Measurements from ENCODE around the gene SLC25A39. TPM values are rescaled to one million over a fixed set of nuclear protein-coding genes. Genes with fewer than 3 reads are reported as not detected.

SLC25A39 gene
- total RNA-seq, 1 experiment from 2014 or later, result 78.7 TPM

DNA sequence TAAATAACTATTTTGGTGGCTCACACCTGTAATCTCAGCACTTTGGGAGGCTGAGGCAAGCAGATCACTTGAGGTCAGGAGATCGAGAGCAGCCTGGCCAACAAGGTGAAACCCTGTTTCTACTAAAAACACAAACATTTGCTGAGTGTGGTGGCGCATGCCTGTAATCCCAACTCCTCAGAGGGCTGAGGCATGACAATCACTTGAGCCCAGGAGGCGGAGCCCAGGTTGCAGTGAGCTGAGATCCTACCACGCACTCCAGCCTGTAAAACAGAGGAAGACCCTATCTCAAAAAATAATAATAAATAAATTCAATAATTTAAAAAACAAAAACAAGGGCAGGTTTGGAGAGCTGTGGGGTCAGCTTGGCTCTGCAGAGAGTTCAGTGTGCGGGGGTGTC is 51.0 kb downstream of the SLC25A39 start:
- DNase-seq, result no peak
- Histone ChIP-seq H4K20me1 (ENCODE audit: insufficient read depth, low read depth, low read length) (no peaks in the 10 kb centered on the region), H3K27me3 (ENCODE audit: low read length) (no peaks in the 10 kb centered on the region), H3K9ac (ENCODE audit: low read length) (no peak overlapping the region), H3K9me2 (replicated peaks; ENCODE audit: insufficient read depth, low read length) (no peaks in the 10 kb centered on the region), H3K27ac (ENCODE audit: low read length) (no peak overlapping the region), H2AFZ (ENCODE audit: low read length) (no peak overlapping the region), H3K9me3 (ENCODE audit: low read length) (no peaks in the 10 kb centered on the region), H3K4me1 (ENCODE audit: low read length) (no peaks in the 10 kb centered on the region), H3K36me3 (ENCODE audit: insufficient read depth, low read length) (no peaks in the 10 kb centered on the region), H3K79me2 (ENCODE audit: low read length) (no peaks in the 10 kb centered on the region), H3K4me3 (ENCODE audit: low read length) (no peak overlapping the region), H3K4me2 (ENCODE audit: low read depth, low read length, poor library complexity, severe bottlenecking) (no peak overlapping the region)

GRCh38 chr17:44272954-44273353 is 51.7 kb downstream of the SLC25A39 start:
- no peaks in the 10 kb centered on the region for H3K9me3 ChIP-seq (ENCODE audit: low read length)
- H2AFZ ChIP-seq (ENCODE audit: low read length), result no peak overlapping the region
- H3K9ac ChIP-seq (ENCODE audit: low read length), result no peak overlapping the region
- no peaks in the 10 kb centered on the region for H3K27me3 ChIP-seq (ENCODE audit: low read length)
- no peaks in the 10 kb centered on the region for H4K20me1 ChIP-seq (ENCODE audit: insufficient read depth, low read depth, low read length)
- H3K4me2 ChIP-seq (ENCODE audit: low read depth, low read length, poor library complexity, severe bottlenecking), result no peak overlapping the region
- H3K27ac ChIP-seq (ENCODE audit: low read length), result no peak overlapping the region
- H3K4me3 ChIP-seq (ENCODE audit: low read length), result no peak overlapping the region
- H3K79me2 ChIP-seq (ENCODE audit: low read length), result no peaks in the 10 kb centered on the region
- no peaks in the 10 kb centered on the region for H3K9me2 ChIP-seq (replicated peaks; ENCODE audit: insufficient read depth, low read length)
- H3K36me3 ChIP-seq (ENCODE audit: insufficient read depth, low read length), result no peaks in the 10 kb centered on the region
- H3K4me1 ChIP-seq (ENCODE audit: low read length), result no peaks in the 10 kb centered on the region
- DNase-seq, result no peak

DNA sequence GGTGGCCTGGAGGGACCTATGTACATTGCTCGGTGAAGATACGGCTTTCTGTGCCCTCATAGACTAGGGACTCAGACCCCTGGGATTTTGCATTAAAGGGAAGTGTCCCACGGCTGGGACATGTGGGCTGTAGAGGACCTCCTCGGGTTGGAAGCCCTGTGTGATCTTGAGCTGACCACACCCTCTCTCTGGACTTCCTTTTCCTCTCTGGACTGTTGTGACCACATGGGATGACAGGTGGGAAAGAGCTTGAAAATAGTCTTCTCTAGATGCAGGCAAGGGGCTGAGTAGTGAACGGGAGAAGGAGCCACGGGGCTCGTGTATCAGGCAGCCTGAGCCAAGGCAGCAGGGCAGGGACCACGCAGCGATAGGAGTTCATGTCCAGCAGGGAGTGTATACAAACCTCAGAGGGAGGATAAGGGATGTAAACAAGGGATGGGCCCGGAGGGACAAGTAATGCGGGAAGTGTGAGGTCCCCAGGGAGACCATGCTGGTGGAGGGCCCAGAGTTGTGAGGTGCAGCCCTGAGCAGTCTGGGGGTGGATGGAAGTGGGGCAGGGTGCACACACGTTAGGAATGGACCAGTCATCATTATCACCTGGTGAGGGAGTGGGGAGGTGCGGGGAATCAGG is 52.2 kb downstream of the SLC25A39 start:
- H2AFZ ChIP-seq (ENCODE audit: low read length), result no peak overlapping the region
- H3K4me3 ChIP-seq (ENCODE audit: low read length), result no peak overlapping the region
- H3K27ac ChIP-seq (ENCODE audit: low read length), result no peak overlapping the region
- H3K9me3 ChIP-seq (ENCODE audit: low read length), result no peaks in the 10 kb centered on the region
- no peaks in the 10 kb centered on the region for H3K79me2 ChIP-seq (ENCODE audit: low read length)
- H4K20me1 ChIP-seq (ENCODE audit: insufficient read depth, low read depth, low read length), result no peaks in the 10 kb centered on the region
- H3K4me1 ChIP-seq (ENCODE audit: low read length), result no peaks in the 10 kb centered on the region
- DNase-seq, result no peak
- H3K27me3 ChIP-seq (ENCODE audit: low read length), result no peaks in the 10 kb centered on the region
- H3K9ac ChIP-seq (ENCODE audit: low read length), result no peak overlapping the region
- H3K36me3 ChIP-seq (ENCODE audit: insufficient read depth, low read length), result no peaks in the 10 kb centered on the region
- H3K9me2 ChIP-seq (replicated peaks; ENCODE audit: insufficient read depth, low read length), result no peaks in the 10 kb centered on the region
- H3K4me2 ChIP-seq (ENCODE audit: low read depth, low read length, poor library complexity, severe bottlenecking), result no peak overlapping the region

Small RNA genes lying within 50 kb of the gene (small RNA-seq; reads per million reads assigned to genes)
- gene RF00012 (not detected), gene RN7SL507P (0.28 reads per million), gene RNU6-453P (not detected)

Other genes starting within 250 kb of the SLC25A39 start
- 24.4 and 44.2 TPM in 2 replicates for gene HDAC5, start 201.2 kb downstream of the SLC25A39 start, total RNA-seq (2014; rRNA removed; shearing (Covaris generic); ENCODE audit: low replicate concordance)
- gene HROB, start 182.9 kb downstream of the SLC25A39 start, total RNA-seq (2014; rRNA removed; shearing (Covaris generic); ENCODE audit: low replicate concordance), result 3.7 and 4.6 TPM in 2 replicates
- not detected in 2 replicates for gene ASB16, start 154.1 kb downstream of the SLC25A39 start, total RNA-seq (2014; rRNA removed; shearing (Covaris generic); ENCODE audit: low replicate concordance)
- 29.3 and 36.5 TPM in 2 replicates for gene TMUB2, start 137.9 kb downstream of the SLC25A39 start, total RNA-seq (2014; rRNA removed; shearing (Covaris generic); ENCODE audit: low replicate concordance)
- gene ATXN7L3, start 124.9 kb downstream of the SLC25A39 start, total RNA-seq (2014; rRNA removed; shearing (Covaris generic); ENCODE audit: low replicate concordance), result 29.0 and 54.7 TPM in 2 replicates
- gene UBTF, start 105.1 kb downstream of the SLC25A39 start, total RNA-seq (2014; rRNA removed; shearing (Covaris generic); ENCODE audit: low replicate concordance), result 57.8 and 150 TPM in 2 replicates
- 0.14 and 0.19 TPM in 2 replicates for gene SLC4A1, start 56.7 kb downstream of the SLC25A39 start, total RNA-seq (2014; rRNA removed; shearing (Covaris generic); ENCODE audit: low replicate concordance)
- 1.5 and 2.3 TPM in 2 replicates for gene RUNDC3A, start 16.2 kb downstream of the SLC25A39 start, total RNA-seq (2014; rRNA removed; shearing (Covaris generic); ENCODE audit: low replicate concordance)
- 194 and 327 TPM in 2 replicates for gene GRN, start 20.5 kb upstream of the SLC25A39 start, total RNA-seq (2014; rRNA removed; shearing (Covaris generic); ENCODE audit: low replicate concordance)
- 0.40 and 1.2 TPM in 2 replicates for gene FAM171A2, start 39.0 kb upstream of the SLC25A39 start, total RNA-seq (2014; rRNA removed; shearing (Covaris generic); ENCODE audit: low replicate concordance)
- gene ITGA2B, start 64.8 kb upstream of the SLC25A39 start, total RNA-seq (2014; rRNA removed; shearing (Covaris generic); ENCODE audit: low replicate concordance), result 0.07 and 0.26 TPM in 2 replicates
- 22.3 and 23.2 TPM in 2 replicates for gene GPATCH8, start 178.6 kb upstream of the SLC25A39 start, total RNA-seq (2014; rRNA removed; shearing (Covaris generic); ENCODE audit: low replicate concordance)
- gene FZD2, start 232.7 kb upstream of the SLC25A39 start, total RNA-seq (2014; rRNA removed; shearing (Covaris generic); ENCODE audit: low replicate concordance), result 0.56 and 2.4 TPM in 2 replicates